Pancreas (tissue), 10 donors: ENCODE results near the gene GRIN2A. TPM values are rescaled to one million over a fixed set of nuclear protein-coding genes. Genes with fewer than 3 reads are reported as not detected.

Experiments
- ATAC-seq, 4 donors: fragments of 200-7000 bp; cut with Tn5 transposase; one replicate each; pipeline versions ENCODE4 v1.8.0 to v1.9.1; 2020; ENCODE audit warnings: mild to moderate bottlenecking in 4 of 4, moderate library complexity in 4 of 4
- DNase-seq, 6 donors: peaks; one replicate each; pipeline ENCODE4 v3.0.0-alpha.2; 2020
- FAIRE-seq: peaks from 2 replicates; lab custom pipeline; 2012; peaks lifted over from hg19 to GRCh38; lab: Jason Lieb, UNC
- H3K27ac ChIP-seq, 4 donors: fragments of 200-600 bp; sonication (generic); 1 replicate in 3 of 4; 2 replicates in 1 of 4; pipeline versions ENCODE4 v1.5.0 to v1.8.0; 2020
- H3K27me3 ChIP-seq, 4 donors: fragments of 200-600 bp; one replicate each; pipeline ENCODE4 v1.8.0; 2021
- H3K36me3 ChIP-seq, 3 donors: fragments of 200-600 bp; sonication (generic) in 1 of 3; one replicate each; pipeline versions ENCODE4 v1.5.0 to v1.8.0; 2020 to 2021
- H3K4me1 ChIP-seq, 3 donors: fragments of 200-600 bp; one replicate each; pipeline ENCODE4 v1.8.0; 2021
- H3K4me3 ChIP-seq, 4 donors: fragments of 200-600 bp; sonication (generic) in 2 of 4; one replicate each; pipeline versions ENCODE4 v1.5.0 to v1.8.0; 2020 to 2021
- H3K9me3 ChIP-seq, 4 donors: fragments of 200-600 bp; one replicate each; pipeline ENCODE4 v1.8.0; 2021
- WGBS, 2 donors: extraction: QIAGEN DNeasy Blood & Tissue Kit; methylation state at CpG; one replicate each; pipeline ENCODE4 v1.1.7; 2013; 5-methylcytosine and 5-hydroxymethylcytosine counted together
- intact Hi-C, 3 donors: fragments of 100-400 bp; cut with DNase I; formaldehyde crosslinking; loops; one replicate each; pipeline versions ENCODE4 v1.11.1 to v1.14.2; 2022
- polyA plus RNA-seq, 2 donors: library from polyadenylated mRNA; stranded (reverse); fragments of 200-250 nt; gene quantifications; one replicate each; pipeline ENCODE4 v1.2.3, GENCODE V29; 2013
- total RNA-seq, 6 donors: library from RNA; stranded (reverse); fragmentation: NEBNext Ultra II Directional in 4 of 6; extraction: Animal tissue kit (Norgen Biotek cat#: 25700) in 4 of 6; gene quantifications; one replicate each; pipeline versions ENCODE4 v1.2.1 to v1.2.4, GENCODE V29; 2021 to 2023
- TF ChIP-seq, protein P1 (sequence below), 4 donors: fragments of 200-600 bp; sonication (generic) in 3 of 4; IDR thresholded peaks; one replicate each; pipeline versions ENCODE4 v1.5.0 to v1.8.0; 2021; ENCODE audit warnings: antibody characterized with exemption in 4 of 4
- donor health status: healthy with polysubstance abuse.
- donor health status: DM: no; HTN: no; CAD: no; lungs with moderate emphysema.
- donor health status: DM: no; HTN: no; CAD: no.
- donor health status: control.
- donor health status: control.
- donor health status: Bipolar disorder and iron deficiency.
- donor health status: DM: yes; HTN: yes; CAD: no.
- donor health status: DM: no; HTN: no; CAD: no.
- donor health status: DM: no; HTN: no; CAD: no.
- donor health status: DM: yes; HTN: yes; CAD: no.

The GRIN2A gene
- total and polyA plus RNA-seq, 8 donors: 0.09 to 2.2 (median 0.32) TPM

DNA sequence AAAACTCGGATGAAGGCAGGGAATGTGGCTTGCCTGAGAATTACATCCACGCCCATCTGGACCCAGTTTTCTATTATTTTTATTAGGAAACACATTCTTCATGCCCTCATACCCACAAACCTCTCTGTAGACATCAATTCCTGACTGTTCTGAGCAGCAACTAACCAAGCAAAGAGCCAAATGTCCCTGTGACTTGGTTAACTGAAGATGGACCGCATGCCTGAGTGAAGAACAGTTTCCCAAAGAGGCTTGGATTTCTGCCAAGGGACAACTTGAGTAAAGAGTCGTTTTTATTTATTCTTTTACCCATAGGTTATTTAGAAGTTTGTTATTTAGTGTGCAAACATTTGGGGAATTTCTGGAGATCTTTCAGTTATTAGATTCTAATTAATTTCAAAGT, 259.8 kb downstream of the GRIN2A start:
- H3K9me3 ChIP-seq: no peaks in the 10 kb centered on the region
- DNase-seq: no peak
- TF ChIP-seq, protein P1, sequence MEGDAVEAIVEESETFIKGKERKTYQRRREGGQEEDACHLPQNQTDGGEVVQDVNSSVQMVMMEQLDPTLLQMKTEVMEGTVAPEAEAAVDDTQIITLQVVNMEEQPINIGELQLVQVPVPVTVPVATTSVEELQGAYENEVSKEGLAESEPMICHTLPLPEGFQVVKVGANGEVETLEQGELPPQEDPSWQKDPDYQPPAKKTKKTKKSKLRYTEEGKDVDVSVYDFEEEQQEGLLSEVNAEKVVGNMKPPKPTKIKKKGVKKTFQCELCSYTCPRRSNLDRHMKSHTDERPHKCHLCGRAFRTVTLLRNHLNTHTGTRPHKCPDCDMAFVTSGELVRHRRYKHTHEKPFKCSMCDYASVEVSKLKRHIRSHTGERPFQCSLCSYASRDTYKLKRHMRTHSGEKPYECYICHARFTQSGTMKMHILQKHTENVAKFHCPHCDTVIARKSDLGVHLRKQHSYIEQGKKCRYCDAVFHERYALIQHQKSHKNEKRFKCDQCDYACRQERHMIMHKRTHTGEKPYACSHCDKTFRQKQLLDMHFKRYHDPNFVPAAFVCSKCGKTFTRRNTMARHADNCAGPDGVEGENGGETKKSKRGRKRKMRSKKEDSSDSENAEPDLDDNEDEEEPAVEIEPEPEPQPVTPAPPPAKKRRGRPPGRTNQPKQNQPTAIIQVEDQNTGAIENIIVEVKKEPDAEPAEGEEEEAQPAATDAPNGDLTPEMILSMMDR (IDR thresholded peaks at IDR 0.05): no peak
- no peaks in the 10 kb centered on the region for H3K27me3 ChIP-seq
- 41 to 51% methylated on average over 4 of the region's 4 CpGs for WGBS, 2 donors
- H3K4me3 ChIP-seq: no peak overlapping the region
- FAIRE-seq: no peak
- no peak for ATAC-seq
- no peaks in the 10 kb centered on the region for H3K4me1 ChIP-seq
- no peaks in the 10 kb centered on the region for H3K36me3 ChIP-seq
- intact Hi-C loops: no loop called here
- no peak overlapping the region for H3K27ac ChIP-seq

- H3K36me3 ChIP-seq: no peaks in the 10 kb centered on the region
- no peaks in the 10 kb centered on the region for H3K9me3 ChIP-seq
- no peak for DNase-seq
- ATAC-seq: no peak
- H3K27me3 ChIP-seq: no peaks in the 10 kb centered on the region
- FAIRE-seq: no peak
- H3K4me1 ChIP-seq: no peaks in the 10 kb centered on the region
- no peak overlapping the region for H3K4me3 ChIP-seq
- intact Hi-C loops: no loop called here
- TF ChIP-seq, protein P1 (IDR thresholded peaks at IDR 0.05): no peak
- H3K27ac ChIP-seq: no peak overlapping the region
- whole genome bisulfite sequencing, 2 donors: 63 to 72% methylated on average over 1 of the region's 1 CpG
Measured at GRCh38 chr16:9921997-9922396, 260.2 kb downstream of the GRIN2A start.

- Histone ChIP-seq H3K27ac (no peak overlapping the region), H3K27me3 (no peaks in the 10 kb centered on the region), H3K9me3 (no peaks in the 10 kb centered on the region), H3K36me3 (no peaks in the 10 kb centered on the region), H3K4me3 (no peak overlapping the region), H3K4me1 (no peaks in the 10 kb centered on the region)
- TF ChIP-seq, protein P1 (IDR thresholded peaks at IDR 0.05): no peak
- FAIRE-seq (no peak), ATAC-seq (no peak), DNase-seq (no peak)
- 59 to 70% methylated on average over 3 of the region's 3 CpGs for WGBS, 2 donors
- intact Hi-C loops: no loop called here
Measured at GRCh38 chr16:9919460-9919859, 262.8 kb downstream of the GRIN2A start.

- TF ChIP-seq, protein P1 (IDR thresholded peaks at IDR 0.05): no peak
- intact Hi-C loops: no loop called here
- no peak for FAIRE-seq
- ATAC-seq: no peak
- H3K4me3 ChIP-seq: no peak overlapping the region
- WGBS, 2 donors: 63 to 65% methylated on average over 6 of the region's 6 CpGs
- H3K9me3 ChIP-seq: no peaks in the 10 kb centered on the region
- no peak overlapping the region for H3K27ac ChIP-seq
- no peaks in the 10 kb centered on the region for H3K36me3 ChIP-seq
- DNase-seq: no peak
- H3K4me1 ChIP-seq: no peaks in the 10 kb centered on the region
- no peaks in the 10 kb centered on the region for H3K27me3 ChIP-seq
Measured at GRCh38 chr16:9917691-9918090, 264.5 kb downstream of the GRIN2A start.

GRCh38 chr16:9913604-9914326, 268.5 kb downstream of the GRIN2A start:
- FAIRE-seq (no peak), DNase-seq (no peak), ATAC-seq (no peak)
- no peaks in the 10 kb centered on the region for H3K9me3 ChIP-seq
- no peaks in the 10 kb centered on the region for H3K27me3 ChIP-seq
- no peak overlapping the region for H3K4me3 ChIP-seq
- no peaks in the 10 kb centered on the region for H3K4me1 ChIP-seq
- H3K36me3 ChIP-seq: no peaks in the 10 kb centered on the region
- WGBS, 2 donors: 73 to 76% methylated on average over 5 of the region's 5 CpGs
- no peak overlapping the region for H3K27ac ChIP-seq
- TF ChIP-seq, protein P1 (IDR thresholded peaks at IDR 0.05): no peak
- intact Hi-C loops: no loop called here
